Stomach (tissue), 4 donors: Measurements from ENCODE around the gene COL9A2.

ENCODE experiments used
- POLR2A ChIP-seq, 4 donors: fragments of 450-650 bp; IDR thresholded peaks; one replicate each; pipeline ENCODE4 v1.6.1; 2016; ENCODE audit warnings: antibody characterized with exemption in 4 of 4, control low read depth in 2 of 4, mild to moderate bottlenecking in 1 of 4, moderate library complexity in 1 of 4
- TF ChIP-seq, protein P1 (sequence below), 7 experiments: fragments of 450-650 bp in 4 of 7; fragments of 200-600 bp in 3 of 7; sonication (generic) in 3 of 7; IDR thresholded peaks; one replicate each; pipeline ENCODE4 v1.5.1; 2016 to 2019; ENCODE audit warnings: antibody characterized with exemption in 7 of 7, control low read depth in 2 of 7, mild to moderate bottlenecking in 1 of 7

DNA sequence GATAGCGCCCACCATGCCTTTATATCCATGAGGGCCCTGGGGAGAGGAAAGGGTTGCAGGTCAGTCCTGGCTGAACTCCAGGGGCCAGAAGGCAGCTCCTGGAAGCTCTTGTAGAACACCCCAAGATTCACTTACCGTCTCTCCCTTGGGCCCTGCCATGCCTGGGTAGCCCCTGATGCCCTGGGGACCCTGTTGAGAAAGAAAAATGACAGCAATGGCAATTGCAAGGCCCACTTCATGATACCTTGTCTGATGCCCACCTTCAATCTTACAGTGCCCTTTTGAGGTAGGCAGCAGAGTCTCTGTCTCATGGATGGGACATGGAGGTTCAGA, 7.0 kb downstream of the COL9A2 start:
- TF ChIP-seq, protein P1, sequence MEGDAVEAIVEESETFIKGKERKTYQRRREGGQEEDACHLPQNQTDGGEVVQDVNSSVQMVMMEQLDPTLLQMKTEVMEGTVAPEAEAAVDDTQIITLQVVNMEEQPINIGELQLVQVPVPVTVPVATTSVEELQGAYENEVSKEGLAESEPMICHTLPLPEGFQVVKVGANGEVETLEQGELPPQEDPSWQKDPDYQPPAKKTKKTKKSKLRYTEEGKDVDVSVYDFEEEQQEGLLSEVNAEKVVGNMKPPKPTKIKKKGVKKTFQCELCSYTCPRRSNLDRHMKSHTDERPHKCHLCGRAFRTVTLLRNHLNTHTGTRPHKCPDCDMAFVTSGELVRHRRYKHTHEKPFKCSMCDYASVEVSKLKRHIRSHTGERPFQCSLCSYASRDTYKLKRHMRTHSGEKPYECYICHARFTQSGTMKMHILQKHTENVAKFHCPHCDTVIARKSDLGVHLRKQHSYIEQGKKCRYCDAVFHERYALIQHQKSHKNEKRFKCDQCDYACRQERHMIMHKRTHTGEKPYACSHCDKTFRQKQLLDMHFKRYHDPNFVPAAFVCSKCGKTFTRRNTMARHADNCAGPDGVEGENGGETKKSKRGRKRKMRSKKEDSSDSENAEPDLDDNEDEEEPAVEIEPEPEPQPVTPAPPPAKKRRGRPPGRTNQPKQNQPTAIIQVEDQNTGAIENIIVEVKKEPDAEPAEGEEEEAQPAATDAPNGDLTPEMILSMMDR (IDR thresholded peaks at IDR 0.05), result no peak
- no peak for TF ChIP-seq POLR2A (IDR thresholded peaks at IDR 0.05)
